Measurements from ENCODE around the gene TTC38.
A peak's percentile ranks its signal among the peaks of the same experiment; 100 is the strongest.
"Not testable (repeated sequence)": the region's sequence is repeated elsewhere in the genome, so short reads cannot be mapped to it uniquely, and the experiment has no call there.

The TTC38 gene

DNA sequence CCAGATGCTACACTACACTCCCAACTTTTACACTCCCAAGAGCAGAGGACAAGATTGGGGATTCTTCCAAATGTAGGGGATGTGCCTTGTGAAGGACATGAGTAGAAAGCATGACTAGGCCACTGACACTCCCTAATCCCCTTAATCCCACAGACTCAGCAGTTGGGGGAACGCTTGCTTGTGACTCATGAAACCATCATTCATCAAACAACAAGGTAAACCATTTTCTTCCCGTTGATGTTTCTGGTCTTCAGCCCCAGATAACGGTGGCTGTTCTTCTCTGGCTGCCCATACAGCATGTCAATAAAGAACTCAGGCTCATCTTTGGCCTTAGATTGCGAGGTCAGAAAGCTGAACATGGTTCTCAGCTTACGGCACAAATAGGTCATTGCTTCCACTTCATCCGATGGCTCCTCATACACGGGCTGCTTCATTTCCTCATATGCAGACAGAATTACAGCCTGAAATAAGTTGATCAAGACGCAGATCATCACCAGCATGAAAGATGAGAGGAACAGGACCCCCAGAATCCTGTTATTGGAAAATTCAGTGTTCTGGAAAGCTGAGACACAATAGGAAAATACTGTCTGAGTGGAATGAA is 11.3 kb upstream of the TTC38 start:
- no peak overlapping the region for H3K27ac Mint-ChIP-seq
- no peaks in the 10 kb centered on the region for H3K9me3 Mint-ChIP-seq
- no peak overlapping the region for H3K4me3 Mint-ChIP-seq
- ATAC-seq (ENCODE audit: low read depth) (no peak), DNase-seq (ENCODE audit: low spot score in 2 of 2) (no peak)
- H3K36me3 Mint-ChIP-seq: no peaks in the 10 kb centered on the region
- H3K27me3 Mint-ChIP-seq: peaks cover 6% of the 10 kb centered on the region
- peaks cover 3% of the 10 kb centered on the region for H3K4me1 Mint-ChIP-seq

DNA sequence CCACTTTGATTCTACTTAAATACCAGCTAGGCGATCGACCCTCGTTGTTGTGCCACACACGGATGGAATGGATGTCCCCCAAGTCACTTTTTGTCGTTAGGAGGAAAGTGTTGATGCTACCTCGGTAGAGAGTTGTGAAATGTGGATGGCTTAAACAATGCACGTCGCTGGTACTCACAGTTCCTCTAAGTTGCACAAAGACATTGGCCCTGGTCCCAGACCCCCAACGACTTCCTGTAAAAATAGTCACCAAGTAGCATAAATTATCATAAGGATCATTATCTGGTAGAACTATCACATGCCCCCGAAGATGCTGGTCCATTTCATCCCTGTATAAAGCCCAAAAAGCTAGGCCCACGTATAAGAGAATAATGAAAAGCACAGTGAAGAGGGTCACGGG is 8.4 kb upstream of the TTC38 start:
- Mint-ChIP-seq H3K4me3 (no peak overlapping the region), H3K4me1 (no peaks in the 10 kb centered on the region), H3K36me3 (no peaks in the 10 kb centered on the region), H3K9me3 (no peaks in the 10 kb centered on the region), H3K27ac (no peak overlapping the region), H3K27me3 (peaks cover 18% of the 10 kb centered on the region)
- DNase-seq (ENCODE audit: low spot score in 2 of 2) (no peak), ATAC-seq (ENCODE audit: low read depth) (no peak)

DNA sequence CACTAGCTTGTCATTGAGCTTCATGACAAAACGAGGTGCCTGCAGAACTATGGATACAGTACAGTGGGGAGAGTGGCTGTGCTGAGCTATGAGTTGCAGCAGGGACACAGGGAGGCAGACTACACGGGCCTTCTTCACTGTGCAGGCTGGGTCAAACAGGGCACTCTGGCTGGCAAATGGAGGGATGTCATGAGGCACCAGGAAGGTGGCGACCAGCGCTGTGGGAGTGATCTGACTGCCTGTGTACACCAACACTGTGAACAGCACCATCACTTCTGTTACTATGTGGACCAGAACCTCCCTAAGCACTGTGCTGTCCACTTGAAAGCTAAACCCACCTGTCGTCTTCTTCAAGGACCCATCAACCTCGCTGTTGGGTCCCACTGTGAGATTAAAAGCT is 7.8 kb upstream of the TTC38 start:
- Mint-ChIP-seq H3K27ac (no peak overlapping the region), H3K4me3 (no peak overlapping the region), H3K27me3 (peaks cover 19% of the 10 kb centered on the region), H3K4me1 (no peaks in the 10 kb centered on the region), H3K36me3 (no peaks in the 10 kb centered on the region), H3K9me3 (no peaks in the 10 kb centered on the region)
- ATAC-seq (ENCODE audit: low read depth) (no peak), DNase-seq (ENCODE audit: low spot score in 2 of 2) (no peak)

DNA sequence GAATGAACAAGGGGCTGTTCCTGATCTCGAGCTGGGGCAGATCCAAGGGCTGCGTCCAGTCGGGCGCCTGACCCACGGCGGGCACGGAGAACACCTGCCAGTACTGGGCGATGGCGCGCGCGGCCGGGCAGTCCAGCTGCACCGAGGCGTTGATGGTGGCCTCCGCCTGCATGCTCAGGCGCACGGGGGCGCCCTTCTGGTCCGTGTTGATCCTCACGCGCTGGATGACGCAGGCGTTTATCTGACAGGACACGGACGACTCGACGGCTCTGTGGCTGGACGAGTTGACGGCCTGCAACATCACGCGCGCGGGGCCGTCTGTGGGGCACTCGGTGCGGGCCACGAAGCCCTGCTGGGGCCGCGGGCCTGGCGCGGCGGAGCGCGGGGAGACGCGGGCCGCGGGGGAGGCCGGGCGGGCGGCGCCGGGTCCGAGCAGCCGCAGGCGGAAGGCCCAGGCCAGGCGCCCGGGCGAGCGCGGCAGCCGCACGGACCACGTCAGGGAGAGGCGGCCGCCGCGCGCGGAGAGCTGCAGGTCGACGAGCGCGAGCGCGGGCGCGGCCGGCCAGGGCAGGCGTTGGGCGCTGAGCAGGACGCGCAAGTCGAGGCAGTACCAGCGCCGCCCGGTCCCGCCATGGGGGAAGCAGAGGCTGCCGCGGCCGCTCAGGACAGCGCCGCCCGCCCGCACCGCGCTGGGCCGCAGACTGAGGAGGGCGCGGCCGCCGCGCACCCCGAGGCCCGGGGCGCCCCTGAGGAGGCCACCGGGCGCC is 5.2 kb upstream of the TTC38 start:
- no peaks in the 10 kb centered on the region for H3K36me3 Mint-ChIP-seq
- no peaks in the 10 kb centered on the region for H3K9me3 Mint-ChIP-seq
- peak overlapping the region; percentile 61 for H3K4me3 Mint-ChIP-seq
- H3K27me3 Mint-ChIP-seq: peaks cover 19% of the 10 kb centered on the region
- DNase-seq (ENCODE audit: low spot score in 2 of 2) (peak in 1 of 2 donors; percentile 17), ATAC-seq (ENCODE audit: low read depth) (peak; percentile 58)
- H3K27ac Mint-ChIP-seq: no peak overlapping the region
- H3K4me1 Mint-ChIP-seq: peaks cover 5% of the 10 kb centered on the region

DNA sequence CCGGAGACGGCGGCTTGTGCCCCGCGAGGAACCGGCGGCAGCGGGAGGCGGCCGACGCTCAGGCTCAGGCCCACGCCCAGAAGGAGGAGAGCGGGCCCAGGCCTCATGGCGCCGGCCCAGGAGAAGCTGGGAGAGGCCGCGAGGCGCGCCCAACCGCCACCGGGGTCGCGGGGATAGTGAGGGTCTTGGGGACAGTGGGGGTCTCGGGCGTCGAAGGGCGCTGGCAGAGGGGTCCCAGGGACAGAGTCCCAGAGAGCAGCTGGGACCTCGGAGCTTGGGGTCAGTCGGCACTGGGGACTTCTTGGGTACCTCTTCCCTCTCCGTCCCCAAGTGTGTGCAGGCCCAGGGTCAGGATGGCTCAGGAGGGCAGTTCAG is 4.6 kb upstream of the TTC38 start, which contains the start of gene PKDREJ:
TSS of gene PKDREJ (minus strand) at position 128 of the 375 bp plus-strand sequence. CDS start at position 107, 21 bp downstream.
- no peak for ATAC-seq (ENCODE audit: low read depth)
- DNase-seq (ENCODE audit: low spot score in 2 of 2): no peak
- no peaks in the 10 kb centered on the region for H3K9me3 Mint-ChIP-seq
- peak within 1 kb of the TSS; percentile 75 for H3K4me3 Mint-ChIP-seq
- peaks cover 6% of the 10 kb centered on the region for H3K4me1 Mint-ChIP-seq
- H3K27me3 Mint-ChIP-seq: peaks cover 19% of the 10 kb centered on the region
- no peak within 1 kb of the TSS for H3K27ac Mint-ChIP-seq
- no peaks in the 10 kb centered on the region for H3K36me3 Mint-ChIP-seq

DNA sequence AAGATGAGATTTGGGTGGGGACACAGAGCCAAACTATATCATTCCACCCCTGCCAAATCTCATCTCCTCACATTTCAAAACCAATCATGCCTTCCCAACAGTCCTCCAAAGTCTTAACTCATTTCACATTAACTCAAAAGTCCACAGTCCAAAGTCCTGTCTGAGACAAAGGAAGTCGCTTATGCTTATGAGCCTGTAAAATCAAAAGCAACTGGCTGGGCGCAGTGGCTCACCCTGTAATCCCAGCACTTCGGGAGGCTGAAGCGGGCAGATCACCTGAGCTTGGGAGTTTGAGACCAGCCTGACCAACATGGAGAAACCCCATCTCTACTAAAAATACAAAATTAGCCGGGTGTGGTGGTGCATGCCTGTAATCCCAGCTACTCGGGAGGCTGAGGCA is 3.3 kb upstream of the TTC38 start:
- not testable (repeated sequence) for H3K27ac Mint-ChIP-seq; H3K36me3 Mint-ChIP-seq; H3K4me1 Mint-ChIP-seq; H3K4me3 Mint-ChIP-seq; ATAC-seq (ENCODE audit: low read depth); H3K9me3 Mint-ChIP-seq; DNase-seq (ENCODE audit: low spot score in 2 of 2)
- peaks cover 16% of the 10 kb centered on the region for H3K27me3 Mint-ChIP-seq

DNA sequence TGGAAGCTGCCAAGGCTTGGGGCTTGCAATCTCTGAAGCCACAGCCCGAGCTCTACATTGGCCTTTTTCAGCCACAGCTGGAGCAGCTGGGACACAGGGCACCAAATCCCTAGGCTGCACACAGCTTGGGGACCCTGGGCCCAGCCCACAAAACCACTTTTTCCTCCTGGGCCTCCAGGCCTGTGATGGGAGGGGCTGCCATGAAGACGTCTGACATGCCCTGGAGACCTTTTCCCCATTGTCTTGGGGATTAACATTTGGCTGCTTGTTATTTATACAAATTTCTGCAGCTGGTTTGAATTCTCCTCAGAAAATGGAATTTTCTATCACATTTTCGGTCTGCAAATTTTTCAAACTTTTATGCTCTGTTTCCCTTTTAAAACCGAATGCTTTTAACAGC is 2.2 kb upstream of the TTC38 start:
- not testable (repeated sequence) for H3K27ac Mint-ChIP-seq; ATAC-seq (ENCODE audit: low read depth); H3K9me3 Mint-ChIP-seq; H3K4me3 Mint-ChIP-seq; DNase-seq (ENCODE audit: low spot score in 2 of 2); H3K36me3 Mint-ChIP-seq
- H3K4me1 Mint-ChIP-seq: peaks cover 10% of the 10 kb centered on the region
- peaks cover 14% of the 10 kb centered on the region for H3K27me3 Mint-ChIP-seq

DNA sequence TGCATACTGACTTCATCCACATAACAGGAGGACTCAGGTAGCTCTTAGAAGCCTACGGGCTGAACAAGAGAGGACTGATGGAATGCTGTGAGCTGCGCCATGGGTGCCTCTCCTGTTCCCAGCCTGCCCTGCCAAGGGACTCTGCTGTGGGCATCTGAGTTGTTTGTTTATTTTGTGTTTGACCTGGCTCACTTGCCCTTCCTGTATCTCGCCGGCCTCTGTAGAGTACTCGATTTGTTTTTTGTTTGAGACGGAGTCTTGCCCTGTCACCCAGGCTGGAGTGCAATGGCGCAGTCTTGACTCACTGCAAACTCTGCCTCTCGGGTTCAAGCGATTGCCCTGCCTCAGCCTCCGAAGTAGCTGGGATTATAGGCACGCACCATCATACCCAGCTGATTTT is 1.8 kb downstream of the TTC38 start:
- H3K4me3 Mint-ChIP-seq: peak overlapping the region; percentile 65

DNA sequence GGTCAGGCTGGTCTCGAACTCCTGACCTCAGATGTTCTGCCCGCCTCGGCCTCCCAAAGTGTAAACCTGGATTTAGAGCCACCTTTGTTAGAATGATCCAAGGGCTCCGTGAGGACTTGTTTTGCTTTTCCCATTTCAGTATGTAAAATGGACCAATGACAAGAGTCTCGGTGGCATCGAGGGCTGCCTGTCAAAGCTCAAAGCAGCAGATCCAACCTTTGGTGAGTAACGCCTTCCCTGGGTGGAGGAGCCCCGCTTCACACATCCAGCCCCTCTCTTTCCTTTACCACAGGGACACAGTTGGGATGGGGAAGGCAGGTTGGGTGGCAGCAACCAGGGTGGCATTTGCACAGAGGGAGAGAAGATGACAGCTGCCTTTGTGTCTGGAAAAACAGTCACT is 4.4 kb downstream of the TTC38 start:
- no peak for DNase-seq (ENCODE audit: low spot score in 2 of 2)
- H3K4me3 Mint-ChIP-seq: no peak overlapping the region
- no peaks in the 10 kb centered on the region for H3K9me3 Mint-ChIP-seq
- peaks cover 9% of the 10 kb centered on the region for H3K4me1 Mint-ChIP-seq
- peaks cover 11% of the 10 kb centered on the region for H3K36me3 Mint-ChIP-seq
- ATAC-seq (ENCODE audit: low read depth): no peak
- H3K27me3 Mint-ChIP-seq: no peaks in the 10 kb centered on the region
- H3K27ac Mint-ChIP-seq: no peak overlapping the region

More for the DNA sequence above, 1.8 kb downstream of the TTC38 start:
- Mint-ChIP-seq H3K4me1 (peaks cover 10% of the 10 kb centered on the region), H3K9me3 (no peaks in the 10 kb centered on the region), H3K27me3 (no peaks in the 10 kb centered on the region), H3K36me3 (peaks cover 1% of the 10 kb centered on the region), H3K27ac (no peak overlapping the region)
- DNase-seq (ENCODE audit: low spot score in 2 of 2) (no peak), ATAC-seq (ENCODE audit: low read depth) (no peak)

DNA sequence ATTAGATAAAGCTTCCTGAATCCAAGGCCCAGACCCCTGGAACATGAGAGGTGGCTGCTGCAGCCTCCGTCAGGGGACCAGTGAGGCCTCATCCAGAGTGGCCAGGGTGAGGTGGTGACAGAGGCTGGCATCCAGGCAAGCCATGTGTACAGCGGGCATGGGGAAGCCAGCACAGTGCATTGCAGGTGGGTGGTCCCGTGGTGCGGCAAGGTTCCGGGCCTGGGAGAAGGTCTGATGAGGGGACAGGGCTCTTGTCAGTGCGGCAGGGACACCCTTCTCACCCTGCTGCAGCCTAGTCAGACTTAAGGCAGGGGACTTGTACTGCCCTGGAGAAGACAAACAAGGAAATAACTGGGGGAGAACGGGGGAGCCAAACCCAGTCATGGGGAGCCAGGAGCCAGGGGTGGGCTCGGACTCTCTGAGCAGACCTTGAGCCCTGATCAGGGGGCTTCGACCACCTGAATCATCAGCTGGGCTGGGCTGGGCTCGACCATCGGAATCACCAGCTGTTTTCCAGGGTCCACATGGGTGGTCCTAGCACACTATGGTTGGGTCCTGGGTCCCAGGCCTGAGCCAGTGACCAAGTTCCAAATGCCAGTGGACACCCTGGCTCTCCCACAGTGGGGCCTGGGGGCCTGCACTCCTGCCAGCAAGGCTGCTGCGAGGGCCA is 5.1 kb downstream of the TTC38 start:
- ATAC-seq (ENCODE audit: low read depth) (no peak), DNase-seq (ENCODE audit: low spot score in 2 of 2) (no peak)
- H3K27ac Mint-ChIP-seq: no peak overlapping the region
- H3K4me3 Mint-ChIP-seq: no peak overlapping the region
- H3K4me1 Mint-ChIP-seq: peaks cover 6% of the 10 kb centered on the region
- no peaks in the 10 kb centered on the region for H3K27me3 Mint-ChIP-seq
- no peaks in the 10 kb centered on the region for H3K9me3 Mint-ChIP-seq
- H3K36me3 Mint-ChIP-seq: peaks cover 11% of the 10 kb centered on the region

DNA sequence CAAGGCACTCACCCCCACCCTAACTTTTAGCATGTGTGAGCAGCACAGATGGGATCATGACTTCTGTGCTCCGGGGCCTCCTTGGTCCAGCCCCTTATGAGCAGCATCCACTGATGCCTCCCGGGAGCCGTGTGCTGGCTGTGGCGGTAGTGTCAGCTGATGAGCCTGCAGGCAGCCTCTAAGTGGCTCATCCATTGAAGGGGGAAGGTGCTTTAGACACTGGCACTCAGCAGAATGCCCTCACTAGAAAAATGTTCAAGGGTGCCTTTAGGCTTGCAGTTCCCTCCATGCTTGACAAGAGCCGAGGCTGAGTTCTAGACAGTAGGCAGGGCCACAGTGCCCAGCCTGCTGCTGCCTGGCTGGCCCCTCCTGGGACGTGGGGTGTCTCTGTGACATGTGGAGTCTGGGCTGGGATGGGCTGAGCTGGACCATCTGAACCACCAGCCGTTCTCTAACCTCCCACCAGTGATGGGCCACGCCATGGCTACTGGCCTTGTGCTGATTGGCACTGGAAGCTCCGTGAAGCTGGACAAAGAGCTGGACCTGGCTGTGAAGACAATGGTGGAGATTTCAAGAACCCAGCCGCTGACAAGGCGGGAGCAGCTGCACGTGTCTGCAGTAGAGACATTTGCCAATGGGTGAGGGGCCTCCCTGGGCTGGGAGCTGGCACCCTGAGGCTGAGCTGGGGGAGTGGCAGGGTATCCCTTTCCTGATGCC is 5.8 kb downstream of the TTC38 start:
- Mint-ChIP-seq H3K4me1 (peaks cover 5% of the 10 kb centered on the region), H3K27me3 (no peaks in the 10 kb centered on the region), H3K27ac (no peak overlapping the region), H3K36me3 (peaks cover 15% of the 10 kb centered on the region), H3K9me3 (no peaks in the 10 kb centered on the region), H3K4me3 (no peak overlapping the region)
- DNase-seq (ENCODE audit: low spot score in 2 of 2): no peak
- no peak for ATAC-seq (ENCODE audit: low read depth)

DNA sequence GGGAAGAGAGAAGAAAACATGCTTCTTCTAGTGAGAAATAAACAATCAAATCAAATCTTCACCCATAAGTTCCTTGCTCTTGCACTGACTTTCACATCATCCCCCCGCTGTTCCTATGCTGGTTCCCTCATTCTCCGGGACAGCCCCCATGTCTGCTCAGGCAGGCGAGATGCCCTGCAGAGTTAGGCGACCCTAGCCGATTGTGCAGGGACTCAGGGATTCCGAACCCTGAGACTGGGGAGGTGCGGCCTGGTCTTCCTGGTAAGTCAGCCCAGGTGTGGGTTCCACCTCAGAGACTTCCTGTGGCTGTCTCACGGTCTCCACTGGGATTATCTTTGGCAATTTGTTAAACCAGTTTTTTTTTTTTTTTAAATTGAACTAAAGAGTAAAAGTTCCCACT is 6.6 kb downstream of the TTC38 start:
- no peak for ATAC-seq (ENCODE audit: low read depth)
- no peak overlapping the region for H3K4me3 Mint-ChIP-seq
- H3K9me3 Mint-ChIP-seq: no peaks in the 10 kb centered on the region
- H3K4me1 Mint-ChIP-seq: peaks cover 5% of the 10 kb centered on the region
- H3K27ac Mint-ChIP-seq: no peak overlapping the region
- no peak for DNase-seq (ENCODE audit: low spot score in 2 of 2)
- H3K27me3 Mint-ChIP-seq: no peaks in the 10 kb centered on the region
- H3K36me3 Mint-ChIP-seq: peaks cover 15% of the 10 kb centered on the region

DNA sequence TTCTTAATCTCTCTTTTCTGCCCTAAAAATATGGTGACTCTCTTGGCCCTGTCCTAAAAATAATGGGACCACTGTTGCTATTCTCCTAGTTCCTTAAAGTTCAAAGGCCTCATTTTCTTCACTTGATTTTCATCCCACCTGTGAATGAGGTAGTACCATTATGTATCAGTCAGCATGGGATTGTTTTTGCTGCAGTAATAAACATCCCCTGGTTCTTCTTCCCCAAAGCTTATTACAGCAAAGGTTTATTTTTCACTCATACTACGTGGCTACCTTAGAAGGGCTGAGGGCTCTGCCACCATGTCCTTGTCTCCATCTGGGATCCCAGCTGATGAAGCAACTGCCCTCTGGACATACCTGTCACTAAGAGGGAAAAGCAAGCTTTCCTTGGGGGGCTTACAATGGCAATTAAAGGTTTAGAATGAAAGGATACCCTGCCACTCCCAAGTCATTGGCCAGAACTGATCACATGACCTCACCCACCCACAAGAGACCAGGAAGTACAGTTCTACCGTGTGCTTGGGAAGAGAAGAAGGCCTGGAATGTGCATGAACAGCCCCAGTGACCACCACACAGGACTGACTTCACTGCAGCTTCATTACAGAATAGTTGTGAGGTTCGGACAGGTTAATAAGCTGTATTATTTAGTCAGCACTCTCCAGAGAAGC is 7.8 kb downstream of the TTC38 start:
- H3K27me3 Mint-ChIP-seq: no peaks in the 10 kb centered on the region

More for the DNA sequence above, 7.8 kb downstream of the TTC38 start:
- no peak for DNase-seq (ENCODE audit: low spot score in 2 of 2)
- H3K4me1 Mint-ChIP-seq: peaks cover 8% of the 10 kb centered on the region
- peaks cover 16% of the 10 kb centered on the region for H3K36me3 Mint-ChIP-seq
- no peak overlapping the region for H3K4me3 Mint-ChIP-seq
- ATAC-seq (ENCODE audit: low read depth): no peak
- H3K27ac Mint-ChIP-seq: no peak overlapping the region
- H3K9me3 Mint-ChIP-seq: no peaks in the 10 kb centered on the region
